Panc1 (cell line): ENCODE results near the gene PHKB. TPM values are rescaled to one million over a fixed set of nuclear protein-coding genes. Genes with fewer than 3 reads are reported as not detected.
"Not testable (repeated sequence)": the region's sequence is repeated elsewhere in the genome, so short reads cannot be mapped to it uniquely, and the experiment has no call there.

Experiments used
- ATAC-seq: fragments of 200-7000 bp; cut with Tn5 transposase; 2 replicates; pipeline ENCODE4 v1.9.1; 2020; ENCODE audit warnings: mild to moderate bottlenecking, moderate library complexity
- BruUV-seq: library from RNA; stranded (reverse); fragments of 400-500 nt; replicated peaks from 2 replicates; lab custom pipeline; 2021; lab: Mats Ljungman, UMichigan
- CTCF ChIA-PET: fragments of 300-600 bp; sonication (Branson Sonifier 250); formaldehyde crosslinking; loops from one replicate; lab custom pipeline; 2022; ENCODE audit warnings: antibody characterized with exemption; lab: Charles Lee
- POLR2A ChIA-PET: fragments of 300-600 bp; sonication (Branson Sonifier 250); formaldehyde crosslinking; loops from one replicate; lab custom pipeline; 2022; ENCODE audit warnings: antibody characterized with exemption; lab: Charles Lee
- DNase-seq: peaks from one replicate; pipeline ENCODE4 v3.0.0-alpha.2; 2010; ENCODE audit warnings: low read depth, low spot score
- H3K27ac ChIP-seq: 2 replicates; pipeline ENCODE4 v1.5.1; 2011; ENCODE audit warnings: mild to moderate bottlenecking, low read length, inconsistent platforms
- H3K27me3 ChIP-seq: fragments of 200-500 bp; sonication (Bioruptor generic); 2 replicates; pipeline ENCODE4 v1.6.0; 2014; ENCODE audit warnings: low read length, inconsistent platforms; ENCODE audit not compliant: control insufficient read depth, insufficient read depth
- H3K36me3 ChIP-seq: fragments of 200-500 bp; sonication (Bioruptor generic); 2 replicates; pipeline ENCODE4 v1.5.1; 2014; ENCODE audit warnings: inconsistent platforms, mild to moderate bottlenecking, low read length, moderate library complexity; ENCODE audit not compliant: control insufficient read depth, insufficient read depth
- H3K4me1 ChIP-seq: 2 replicates; pipeline ENCODE4 v1.5.1; 2011; ENCODE audit warnings: inconsistent platforms, mild to moderate bottlenecking, low read length, moderate library complexity; ENCODE audit not compliant: control insufficient read depth, insufficient read depth
- H3K4me3 ChIP-seq, 2 experiments: 2 replicates each; pipeline ENCODE4 v1.5.1; 2011 to 2012; ENCODE audit warnings: low read depth in 2 of 2, low read length in 2 of 2, mild to moderate bottlenecking in 2 of 2, inconsistent platforms in 1 of 2, moderate library complexity in 1 of 2
- H3K9me3 ChIP-seq: fragments of 200-500 bp; sonication (Bioruptor generic); 2 replicates; pipeline ENCODE4 v1.5.1; 2014; ENCODE audit warnings: low read depth, mild to moderate bottlenecking, inconsistent platforms, low read length, moderate library complexity; ENCODE audit not compliant: control insufficient read depth, insufficient read depth
- CTCF ChIP-seq: fragments of 450-650 bp; IDR thresholded peaks from 2 replicates; pipeline ENCODE4 v1.5.1; 2017; ENCODE audit warnings: mild to moderate bottlenecking
- POLR2AphosphoS5 ChIP-seq: IDR thresholded peaks from 2 replicates; pipeline ENCODE4 v1.6.1; 2012; ENCODE audit warnings: mild to moderate bottlenecking, low read depth, low read length, moderate library complexity
- REST ChIP-seq, 2 experiments: IDR thresholded peaks; 2 replicates each; pipeline ENCODE4 v1.6.1; 2011 to 2012; ENCODE audit warnings: low read depth in 2 of 2, control low read depth in 1 of 2, low read length in 1 of 2, mild to moderate bottlenecking in 1 of 2, moderate library complexity in 1 of 2; ENCODE audit not compliant: insufficient read depth in 1 of 2
- SIN3A ChIP-seq: IDR thresholded peaks from 2 replicates; pipeline ENCODE4 v1.6.1; 2012; ENCODE audit warnings: low read depth, mild to moderate bottlenecking, low read length, moderate library complexity, borderline replicate concordance; ENCODE audit not compliant: insufficient read depth
- TCF7L2 ChIP-seq: IDR thresholded peaks from 2 replicates; pipeline ENCODE4 v1.6.1; 2011; ENCODE audit warnings: mild to moderate bottlenecking, low read depth, low read length, inconsistent platforms
- in situ Hi-C: cut with HindIII; loops from 2 replicates; pipeline ENCODE4 v1.10.0; 2016; ENCODE audit warnings: low sequenced_read_pairs, low pct_unique_long_range_greater_than_20kb
- intact Hi-C: fragments of 100-400 bp; cut with micrococcal nuclease; formaldehyde crosslinking; loops from one replicate; pipeline ENCODE4 v1.10.0; 2022; ENCODE audit not compliant: unreplicated experiment
- total RNA-seq: library from RNA; stranded (reverse); gene quantifications from one replicate; pipeline ENCODE4 v1.2.1, GENCODE V29; 2021; ENCODE audit not compliant: unreplicated experiment

Gene PHKB
- total RNA-seq, 1 experiment from 2014 or later = 29.5 TPM

GRCh38 chr16:47431960-47432359, 29.2 kb upstream of the PHKB start:
- no peaks in the 10 kb centered on the region for H3K9me3 ChIP-seq
- H3K27me3 ChIP-seq = no peaks in the 10 kb centered on the region
- H3K4me3 ChIP-seq = no peak overlapping the region
- ATAC-seq = no peak
- TF ChIP-seq SIN3A (no peak), POLR2AphosphoS5 (no peak), TCF7L2 (no peak), CTCF (no peak), REST (IDR thresholded peaks at IDR 0.05; ENCODE audit: insufficient read depth in 1 of 2, low read depth in 2 of 2, low read length in 1 of 2) (no peak)
- no peak overlapping the region for H3K27ac ChIP-seq
- ChIA-PET CTCF (no interaction called here), POLR2A (no interaction called here)
- no peak for DNase-seq
- in situ Hi-C loops (no loop called here), intact Hi-C loops (no loop called here)
- no TSS peak for BruUV-seq
- H3K36me3 ChIP-seq = no peaks in the 10 kb centered on the region
- H3K4me1 ChIP-seq = no peaks in the 10 kb centered on the region; the same call in 1 of the 2 replicates

GRCh38 chr16:47434274-47434673, 26.9 kb upstream of the PHKB start:
- BruUV-seq, POLR2A ChIA-PET, DNase-seq, in situ Hi-C loops, ATAC-seq, H3K27me3 ChIP-seq, H3K27ac ChIP-seq, H3K4me3 ChIP-seq, H3K4me1 ChIP-seq, H3K36me3 ChIP-seq, intact Hi-C loops, H3K9me3 ChIP-seq: not testable (repeated sequence)
- CTCF ChIA-PET = interaction anchor here (0.7 kb wide), 1 partner anchor 90 kb away, joined by 3 read pairs; no protein-coding TSS in a partner anchor

- DNase-seq, H3K36me3 ChIP-seq, CTCF ChIA-PET, BruUV-seq, H3K27ac ChIP-seq, H3K27me3 ChIP-seq, H3K4me3 ChIP-seq, H3K4me1 ChIP-seq, in situ Hi-C loops, ATAC-seq, intact Hi-C loops, POLR2A ChIA-PET, H3K9me3 ChIP-seq: not testable (repeated sequence)
Observed at GRCh38 chr16:47440066-47440465, 21.1 kb upstream of the PHKB start.

GRCh38 chr16:47442884-47443283, 18.2 kb upstream of the PHKB start:
- H3K27me3 ChIP-seq, H3K27ac ChIP-seq, H3K36me3 ChIP-seq, BruUV-seq, ATAC-seq, H3K4me3 ChIP-seq, POLR2A ChIA-PET, H3K4me1 ChIP-seq, H3K9me3 ChIP-seq, DNase-seq, in situ Hi-C loops, CTCF ChIA-PET, intact Hi-C loops: not testable (repeated sequence)
